DOHH2 (cell line): ENCODE results near the gene RANGAP1.

ENCODE experiments used
- EZH2phosphoT487 ChIP-seq: fragments of 200-600 bp; sonication (generic); IDR thresholded peaks from 2 replicates; pipeline ENCODE4 v1.6.1; 2017; ENCODE audit warnings: borderline replicate concordance, mild to moderate bottlenecking, antibody characterized with exemption, low read length, moderate library complexity, mixed read lengths
- TF ChIP-seq, protein P1 (sequence below): fragments of 200-600 bp; sonication (generic); IDR thresholded peaks from one replicate; pipeline ENCODE4 v1.5.1; 2014; ENCODE audit warnings: antibody characterized with exemption, mild to moderate bottlenecking, low read depth, low read length; ENCODE audit not compliant: poor library complexity, severe bottlenecking

DNA sequence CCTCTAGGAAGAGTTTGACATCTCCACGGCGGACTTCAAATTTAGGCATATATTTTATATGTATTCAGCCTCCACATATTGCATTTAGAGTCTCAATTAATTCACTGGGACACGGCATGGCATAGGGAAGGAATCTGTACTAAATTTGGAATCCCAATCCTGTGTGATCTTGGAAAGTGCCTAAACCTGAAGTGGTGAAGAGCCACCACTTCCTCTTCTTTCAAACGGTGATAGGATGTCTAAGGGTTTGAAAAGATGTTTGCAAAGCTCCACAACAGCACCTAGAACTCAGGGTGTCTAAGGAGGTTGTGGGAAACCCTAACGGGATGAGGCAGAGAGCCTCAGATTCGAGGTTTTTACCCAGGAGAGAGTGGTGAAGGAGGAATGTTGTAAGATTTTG, 81.9 kb downstream of the RANGAP1 start:
- TF ChIP-seq, protein P1, sequence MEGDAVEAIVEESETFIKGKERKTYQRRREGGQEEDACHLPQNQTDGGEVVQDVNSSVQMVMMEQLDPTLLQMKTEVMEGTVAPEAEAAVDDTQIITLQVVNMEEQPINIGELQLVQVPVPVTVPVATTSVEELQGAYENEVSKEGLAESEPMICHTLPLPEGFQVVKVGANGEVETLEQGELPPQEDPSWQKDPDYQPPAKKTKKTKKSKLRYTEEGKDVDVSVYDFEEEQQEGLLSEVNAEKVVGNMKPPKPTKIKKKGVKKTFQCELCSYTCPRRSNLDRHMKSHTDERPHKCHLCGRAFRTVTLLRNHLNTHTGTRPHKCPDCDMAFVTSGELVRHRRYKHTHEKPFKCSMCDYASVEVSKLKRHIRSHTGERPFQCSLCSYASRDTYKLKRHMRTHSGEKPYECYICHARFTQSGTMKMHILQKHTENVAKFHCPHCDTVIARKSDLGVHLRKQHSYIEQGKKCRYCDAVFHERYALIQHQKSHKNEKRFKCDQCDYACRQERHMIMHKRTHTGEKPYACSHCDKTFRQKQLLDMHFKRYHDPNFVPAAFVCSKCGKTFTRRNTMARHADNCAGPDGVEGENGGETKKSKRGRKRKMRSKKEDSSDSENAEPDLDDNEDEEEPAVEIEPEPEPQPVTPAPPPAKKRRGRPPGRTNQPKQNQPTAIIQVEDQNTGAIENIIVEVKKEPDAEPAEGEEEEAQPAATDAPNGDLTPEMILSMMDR: no peak
- TF ChIP-seq EZH2phosphoT487: no peak
